Skin epidermis (tissue), 12 donors: ENCODE results near the gene TMEM63C.

ENCODE experiments used
- H3K27ac ChIP-seq, 21 experiments: fragments of 200-600 bp; sonication (generic) in 11 of 21; one replicate each; pipeline ENCODE4 v1.5.0; 2020; ENCODE audit warnings: mild to moderate bottlenecking in 3 of 21, inconsistent platforms in 2 of 21, moderate library complexity in 2 of 21
- H3K4me3 ChIP-seq, 7 experiments: fragments of 200-600 bp; sonication (generic) in 2 of 7; one replicate each; pipeline ENCODE4 v1.5.0; 2020; ENCODE audit warnings: inconsistent platforms in 2 of 7, mild to moderate bottlenecking in 2 of 7, moderate library complexity in 1 of 7

TMEM63C gene

DNA sequence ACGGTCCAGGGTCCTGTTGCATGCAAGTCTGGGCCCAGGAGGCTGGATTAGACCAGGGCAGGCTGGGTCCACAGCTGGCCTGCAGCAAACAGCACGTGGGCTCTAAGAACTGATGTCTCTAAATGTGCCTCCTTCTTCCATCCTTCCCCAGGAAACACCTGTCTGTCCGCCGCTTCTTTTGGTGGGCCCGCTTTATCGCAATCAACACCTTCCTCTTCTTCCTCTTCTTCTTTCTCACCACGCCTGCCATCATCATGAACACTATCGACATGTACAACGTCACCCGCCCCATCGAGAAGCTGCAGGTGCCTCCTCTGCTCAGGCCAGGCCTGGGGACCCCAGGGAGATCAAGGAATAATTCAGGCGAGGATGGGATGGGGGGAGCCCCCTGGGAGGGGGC, 61.2 kb downstream of the TMEM63C start:
- Histone ChIP-seq H3K4me3 (no peak overlapping the region), H3K27ac (no peak overlapping the region)

DNA sequence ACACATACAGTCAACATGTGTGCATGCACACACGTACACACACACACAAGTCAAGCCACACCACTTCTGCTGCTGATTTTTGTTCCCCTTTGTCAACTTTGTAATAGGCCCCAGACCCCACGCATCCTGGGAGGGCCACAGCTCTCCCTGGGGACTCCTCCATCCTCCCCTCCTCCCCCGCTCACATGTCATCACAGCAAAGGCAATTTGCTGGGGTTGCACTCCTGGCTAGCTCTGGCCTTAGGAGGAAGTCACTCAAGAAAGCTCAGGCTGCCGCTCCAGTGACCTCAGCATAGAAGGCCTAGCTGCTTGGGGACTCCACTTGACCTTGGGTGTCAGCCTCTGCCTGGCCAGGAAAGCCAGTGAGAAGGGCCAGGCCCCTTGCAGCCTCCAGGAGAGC, 62.3 kb downstream of the TMEM63C start:
- Histone ChIP-seq H3K27ac (no peak overlapping the region), H3K4me3 (no peak overlapping the region)

DNA sequence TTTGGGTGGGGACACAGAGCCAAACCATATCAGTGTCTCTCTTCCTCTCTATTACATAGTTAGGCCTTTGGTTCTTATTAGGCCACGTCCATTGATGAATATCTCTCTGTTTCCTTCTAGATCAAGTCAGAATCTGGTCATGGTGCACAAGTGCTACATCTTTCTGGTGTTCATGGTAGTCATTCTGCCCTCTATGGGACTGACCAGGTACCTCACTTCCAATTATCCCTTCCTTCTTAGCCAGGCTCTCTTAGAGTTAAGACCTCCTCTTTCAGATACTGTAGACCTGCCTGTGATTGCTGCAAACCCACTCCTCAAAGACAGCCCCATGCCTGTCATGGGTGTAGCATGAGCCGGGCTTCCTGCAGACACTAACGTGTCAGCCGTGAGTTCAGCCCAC, 64.2 kb downstream of the TMEM63C start:
- Histone ChIP-seq H3K27ac (no peak overlapping the region), H3K4me3 (no peak overlapping the region)

DNA sequence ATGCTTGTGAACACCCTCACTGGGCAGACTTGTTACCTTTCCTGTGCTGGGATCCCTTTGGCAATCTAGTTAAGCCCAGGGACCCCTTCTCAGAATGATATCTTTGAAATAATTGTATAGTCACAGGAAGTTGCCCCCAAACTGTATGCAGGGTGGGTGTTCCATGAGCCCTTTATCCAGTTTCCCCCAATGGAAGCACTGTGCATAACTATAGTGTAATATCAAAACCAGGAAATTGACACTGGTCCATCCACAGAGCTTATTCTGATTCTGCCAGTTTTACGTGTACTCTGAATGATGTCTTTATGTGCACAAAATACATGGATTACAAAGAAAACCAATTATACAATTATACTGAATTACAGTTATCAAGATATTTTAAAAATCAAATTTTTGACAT, 65.2 kb downstream of the TMEM63C start:
- no peak overlapping the region for H3K4me3 ChIP-seq
- no peak overlapping the region for H3K27ac ChIP-seq

GRCh38 chr14:77248666-77249065, 67.1 kb downstream of the TMEM63C start:
- Histone ChIP-seq H3K27ac (no peak overlapping the region), H3K4me3 (no peak overlapping the region)

DNA sequence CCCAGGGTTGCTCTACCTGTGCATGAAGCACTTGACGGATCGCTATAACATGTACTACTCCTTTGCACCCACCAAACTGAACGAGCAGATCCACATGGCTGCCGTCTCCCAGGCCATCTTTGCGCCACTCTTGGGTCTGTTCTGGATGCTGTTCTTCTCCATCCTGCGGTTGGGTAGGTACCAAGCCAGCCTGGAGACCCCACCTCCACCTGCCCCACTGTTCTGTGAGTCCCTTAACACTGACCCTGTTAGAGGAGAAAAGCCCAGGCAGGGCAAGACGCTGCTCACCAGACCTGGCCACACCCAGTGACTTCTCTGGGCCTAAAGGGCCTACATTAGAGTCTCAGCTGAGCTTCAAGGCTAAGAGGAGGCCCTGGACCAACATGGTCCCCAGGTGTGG, 67.7 kb downstream of the TMEM63C start:
- Histone ChIP-seq H3K27ac (no peak overlapping the region), H3K4me3 (no peak overlapping the region)

- Histone ChIP-seq H3K27ac (no peak overlapping the region), H3K4me3 (no peak overlapping the region)
Measured at GRCh38 chr14:77250927-77251326, 69.3 kb downstream of the TMEM63C start.

- H3K4me3 ChIP-seq = no peak overlapping the region
- H3K27ac ChIP-seq = no peak overlapping the region
Measured at GRCh38 chr14:77251870-77252269, 70.3 kb downstream of the TMEM63C start.

DNA sequence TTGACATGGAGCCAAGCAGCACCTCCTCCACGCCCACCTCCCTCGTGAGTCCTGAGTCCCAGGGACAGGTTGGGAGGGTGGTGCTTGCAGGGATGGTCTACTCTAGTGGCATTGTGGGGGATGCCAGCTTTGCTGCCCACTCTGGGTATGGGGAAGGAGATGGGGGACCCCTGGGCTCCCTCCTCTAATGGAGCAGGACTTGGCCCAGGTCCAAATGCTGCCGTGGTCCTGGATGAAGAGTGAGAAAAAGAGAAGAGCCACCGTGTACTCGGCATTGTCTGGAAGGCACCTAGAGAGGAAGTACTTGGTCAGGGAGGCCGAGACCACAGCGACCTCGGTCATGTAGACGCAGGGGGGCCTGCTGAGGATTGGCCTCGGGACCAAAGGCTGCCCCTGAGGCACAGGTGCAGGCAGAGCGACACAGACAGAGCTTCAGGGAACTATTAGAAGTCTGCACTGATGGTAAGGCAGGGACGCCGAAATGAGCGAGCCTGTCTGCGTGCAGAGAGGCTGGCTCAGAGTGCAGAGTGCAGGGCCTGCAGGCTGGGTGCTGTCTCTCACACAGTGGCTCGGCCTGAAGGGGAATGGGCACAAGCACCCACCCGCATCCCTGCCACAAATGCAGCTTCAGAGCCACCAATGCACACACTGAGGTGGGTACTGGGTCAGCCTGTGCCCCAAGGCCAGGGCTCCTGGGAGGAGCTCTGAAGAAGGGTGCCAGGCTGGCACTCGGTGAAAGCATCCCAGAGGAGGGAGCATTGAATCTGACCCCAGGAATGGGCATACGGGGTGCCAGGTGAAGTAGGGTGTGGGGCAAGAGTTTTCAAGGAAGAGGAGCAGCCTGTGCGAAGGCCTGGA, 72.0 kb downstream of the TMEM63C start:
- H3K27ac ChIP-seq = no peak overlapping the region
- H3K4me3 ChIP-seq = no peak overlapping the region

DNA sequence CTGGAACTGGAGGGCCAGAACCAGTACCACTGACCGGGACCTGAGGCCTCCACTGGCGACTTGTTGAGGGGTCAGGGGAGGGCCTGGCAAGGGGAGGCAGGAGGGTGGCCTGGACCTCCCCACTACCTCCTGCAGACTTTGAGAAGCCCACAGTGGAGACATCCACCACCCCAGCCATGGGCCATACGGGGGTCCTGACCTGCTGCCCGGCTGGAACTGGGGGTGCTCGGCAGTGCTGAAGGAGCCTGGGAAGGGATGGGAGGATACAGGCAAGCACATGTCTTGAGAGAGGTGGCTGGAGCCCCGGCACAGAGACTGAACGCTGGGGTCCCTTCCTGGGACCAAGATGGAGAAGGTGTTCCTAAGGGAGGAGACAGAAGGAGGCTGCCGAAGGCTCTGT, 75.1 kb downstream of the TMEM63C start:
- Histone ChIP-seq H3K4me3 (no peak overlapping the region), H3K27ac (no peak overlapping the region)

DNA sequence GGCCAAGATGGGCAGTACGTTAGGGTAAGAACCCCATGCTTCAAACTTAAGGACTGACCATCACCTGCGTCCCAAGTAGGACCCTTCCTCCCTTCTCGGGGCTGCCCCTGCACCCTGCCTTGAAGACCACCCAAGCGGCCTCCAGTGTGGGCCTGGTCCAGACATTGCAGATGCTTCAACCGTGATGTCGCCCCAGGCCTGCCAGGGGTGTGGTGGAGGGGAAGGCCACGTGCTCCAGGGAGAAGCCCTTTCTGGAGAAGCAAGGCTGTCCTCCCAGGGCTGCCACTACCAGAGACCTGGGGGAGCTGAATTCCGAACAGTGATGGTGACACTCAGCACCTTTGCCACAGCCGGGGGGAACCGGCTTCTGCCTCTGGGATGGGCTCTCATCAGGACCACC, 76.1 kb downstream of the TMEM63C start:
- no peak overlapping the region for H3K27ac ChIP-seq
- no peak overlapping the region for H3K4me3 ChIP-seq

GRCh38 chr14:77258566-77258965, 77.0 kb downstream of the TMEM63C start:
- Histone ChIP-seq H3K4me3 (no peak overlapping the region), H3K27ac (no peak overlapping the region)

DNA sequence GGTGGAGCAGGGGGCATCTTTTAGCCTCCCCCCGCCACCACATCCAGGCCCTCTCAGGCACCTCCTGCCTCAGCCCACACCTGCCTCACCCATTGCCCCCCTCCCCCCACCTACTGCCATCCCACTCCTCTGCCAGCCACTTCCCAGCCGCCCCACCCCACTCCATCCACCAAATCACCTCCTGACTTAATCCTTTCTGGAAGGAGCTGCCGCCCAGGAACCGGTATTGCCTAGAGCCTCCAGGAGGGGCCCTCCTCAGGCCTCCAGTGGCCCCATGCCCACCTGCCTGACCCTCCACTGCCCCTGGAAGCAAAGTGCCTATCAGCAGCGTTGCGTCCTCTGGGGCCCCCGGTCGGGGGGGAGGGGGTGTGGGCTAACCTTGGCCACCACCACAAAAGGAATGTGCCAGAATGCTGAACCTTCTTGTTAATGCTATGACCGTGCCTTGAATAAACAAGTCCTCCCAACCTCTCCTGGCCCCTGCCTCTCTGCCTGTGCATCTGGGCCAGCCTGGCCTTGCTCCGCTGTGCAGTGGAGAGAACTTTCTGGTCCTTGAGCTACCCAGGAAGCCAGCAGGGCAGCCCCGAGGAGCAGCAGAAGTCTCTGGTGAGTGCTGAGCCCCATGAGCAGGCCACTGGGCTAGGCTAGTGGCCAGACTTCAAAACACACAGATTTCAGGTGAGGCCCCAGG, 77.6 kb downstream of the TMEM63C start:
- no peak overlapping the region for H3K27ac ChIP-seq
- H3K4me3 ChIP-seq = no peak overlapping the region

DNA sequence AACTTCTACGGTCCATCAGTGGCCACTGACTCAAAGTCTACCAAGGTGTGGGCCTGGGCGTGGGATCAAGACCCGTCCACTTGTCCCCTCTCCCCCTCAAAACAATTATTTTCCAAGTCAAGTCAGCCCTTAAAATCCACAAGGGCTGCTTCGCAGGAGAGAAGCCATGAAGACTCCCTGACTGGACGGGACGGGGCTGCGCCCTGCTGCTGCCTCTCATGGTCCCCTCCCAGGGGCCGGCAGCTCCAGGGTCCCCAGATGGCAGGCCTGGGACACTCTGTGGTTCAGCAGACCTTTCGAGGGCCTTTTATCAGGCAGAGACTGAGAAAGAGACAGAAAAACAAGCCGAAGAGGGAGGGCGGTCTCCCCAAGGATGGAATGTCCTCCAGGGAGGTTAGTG, 78.6 kb downstream of the TMEM63C start:
- H3K27ac ChIP-seq = no peak overlapping the region
- no peak overlapping the region for H3K4me3 ChIP-seq

- Histone ChIP-seq H3K27ac (no peak overlapping the region), H3K4me3 (no peak overlapping the region)
Measured at GRCh38 chr14:77260631-77261030, 79.0 kb downstream of the TMEM63C start.

- Histone ChIP-seq H3K4me3 (no peak overlapping the region), H3K27ac (no peak overlapping the region)
Measured at GRCh38 chr14:77264466-77265186, 83.0 kb downstream of the TMEM63C start.

- no peak overlapping the region for H3K27ac ChIP-seq
- no peak overlapping the region for H3K4me3 ChIP-seq
Measured at GRCh38 chr14:77265187-77265515, 83.6 kb downstream of the TMEM63C start.

GRCh38 chr14:77265561-77266335, 84.2 kb downstream of the TMEM63C start:
- Histone ChIP-seq H3K4me3 (no peak overlapping the region), H3K27ac (no peak overlapping the region)

- Histone ChIP-seq H3K27ac (no peak overlapping the region), H3K4me3 (no peak overlapping the region)
Measured at GRCh38 chr14:77266336-77266735, 84.7 kb downstream of the TMEM63C start.
